Putamen (tissue), 1 donor: ENCODE results near the gene SPANXA1.
"Not testable (repeated sequence)": the region's sequence is repeated elsewhere in the genome, so short reads cannot be mapped to it uniquely, and the experiment has no call there.

Experiments
- DNase-seq: peaks from one replicate; pipeline ENCODE4 v3.0.0-alpha.2; 2016; ENCODE audit warnings: low spot score

Gene SPANXA1, protein sequence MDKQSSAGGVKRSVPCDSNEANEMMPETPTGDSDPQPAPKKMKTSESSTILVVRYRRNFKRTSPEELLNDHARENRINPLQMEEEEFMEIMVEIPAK

DNA sequence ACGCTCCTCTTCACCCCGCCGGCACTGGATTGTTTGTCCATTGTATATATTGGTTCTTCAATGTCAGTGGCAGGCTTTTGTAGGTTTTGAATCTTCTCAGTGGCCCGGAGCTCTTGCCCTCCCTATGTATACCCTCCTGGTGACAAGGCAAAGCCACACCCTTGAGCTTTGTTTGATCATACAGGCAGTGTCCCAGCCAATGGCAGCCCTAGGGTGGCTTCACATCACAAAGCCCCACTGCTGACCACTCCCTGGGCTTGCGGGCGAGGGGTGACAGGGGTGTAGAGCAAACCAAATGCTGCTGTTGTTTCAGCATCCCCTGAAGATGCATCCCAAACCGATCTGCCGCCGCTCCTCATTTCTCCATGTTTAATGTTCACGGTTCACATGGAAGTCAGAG is at the start of gene SPANXA1:
SPANXA1 (minus strand) TSS at position 101 of the 400 bp plus-strand sequence; CDS start at position 41, 60 bp downstream.
- not testable (repeated sequence) for DNase-seq

DNA sequence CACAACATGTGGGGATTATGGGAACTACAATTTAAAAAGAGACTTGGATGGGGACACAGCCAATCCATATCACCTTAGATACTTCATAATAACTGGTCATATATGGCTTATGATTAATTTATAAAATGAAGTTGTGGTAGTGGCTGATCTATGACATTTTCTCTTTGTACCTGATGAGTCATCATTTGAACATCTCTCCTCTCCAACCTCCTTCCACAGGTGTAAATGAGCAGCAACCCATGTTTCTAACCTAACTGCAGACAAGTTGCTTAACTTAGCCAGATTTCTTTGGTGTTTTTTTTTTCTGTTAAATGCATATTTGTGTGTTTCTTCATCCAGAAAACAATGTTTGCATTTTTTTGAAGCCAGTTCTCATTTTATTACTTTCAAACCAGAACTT is 47.6 kb upstream of the SPANXA1 start:
- DNase-seq = no peak

DNA sequence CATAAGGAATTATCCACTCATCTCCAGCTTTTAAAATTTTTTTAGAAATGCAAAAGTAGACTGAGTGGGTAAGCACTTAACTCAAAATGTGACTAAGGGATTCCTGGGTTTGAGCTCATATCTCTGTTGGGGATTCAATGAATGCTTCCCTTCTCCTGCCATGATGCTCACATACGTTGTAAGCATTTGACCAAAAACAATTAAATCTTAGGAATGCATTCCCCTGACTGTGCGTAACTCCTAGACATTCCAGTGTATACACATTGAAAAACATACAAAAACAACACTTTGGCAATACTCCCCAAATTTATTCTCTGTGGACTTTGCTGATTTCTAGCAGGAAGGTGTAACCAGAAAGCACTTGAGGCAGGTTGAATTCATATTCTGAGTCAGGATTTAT is 34.8 kb upstream of the SPANXA1 start:
- no peak for DNase-seq

DNA sequence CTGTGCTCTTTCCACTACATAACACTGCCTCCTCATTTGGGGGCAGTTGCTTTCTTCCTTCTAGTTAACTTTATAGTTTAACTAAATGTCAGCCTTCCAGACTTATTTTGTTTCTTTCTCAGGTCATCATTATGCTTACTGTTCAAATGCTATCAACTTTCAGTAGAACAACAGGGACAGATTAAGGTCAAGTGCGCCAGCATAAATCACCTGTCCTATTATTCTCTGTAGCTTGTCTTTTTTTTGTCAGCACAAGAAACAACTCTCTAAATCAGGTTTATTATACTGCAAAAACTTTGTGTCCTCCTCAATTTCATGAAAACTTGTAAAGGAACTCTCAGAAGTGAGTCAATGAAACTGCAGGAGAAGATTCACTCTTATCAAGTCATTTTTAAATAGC is 24.6 kb upstream of the SPANXA1 start:
- no peak for DNase-seq

DNA sequence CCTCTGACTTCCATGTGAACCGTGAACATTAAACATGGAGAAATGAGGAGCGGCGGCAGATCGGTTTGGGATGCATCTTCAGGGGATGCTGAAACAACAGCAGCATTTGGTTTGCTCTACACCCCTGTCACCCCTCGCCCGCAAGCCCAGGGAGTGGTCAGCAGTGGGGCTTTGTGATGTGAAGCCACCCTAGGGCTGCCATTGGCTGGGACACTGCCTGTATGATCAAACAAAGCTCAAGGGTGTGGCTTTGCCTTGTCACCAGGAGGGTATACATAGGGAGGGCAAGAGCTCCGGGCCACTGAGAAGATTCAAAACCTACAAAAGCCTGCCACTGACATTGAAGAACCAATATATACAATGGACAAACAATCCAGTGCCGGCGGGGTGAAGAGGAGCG is 4.9 kb upstream of the SPANXA1 start, which contains the start of gene SPANXA2:
SPANXA2 (plus strand) TSS at position 301 of the 400 bp plus-strand sequence; CDS start at position 361, 60 bp downstream.
- DNase-seq = not testable (repeated sequence)

DNA sequence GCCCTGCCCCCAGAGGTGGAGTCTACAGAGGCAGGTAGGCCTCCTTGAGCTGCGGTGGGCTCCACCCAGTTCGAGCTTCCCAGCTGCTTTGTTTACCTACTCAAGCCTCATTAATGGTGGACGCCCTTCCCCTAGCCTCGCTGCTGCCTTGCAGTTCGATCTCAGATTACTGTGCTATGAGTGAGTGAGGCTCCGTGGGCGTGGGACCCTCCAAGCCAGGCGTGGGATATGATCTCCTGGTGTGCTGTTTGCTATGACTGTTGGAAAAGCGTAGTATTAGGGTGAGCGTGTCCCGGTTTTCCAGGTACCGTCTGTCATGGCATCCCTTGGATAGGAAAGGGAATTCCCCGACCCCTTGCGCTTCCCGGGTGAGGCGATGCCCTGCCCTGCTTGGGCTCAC is 42.0 kb downstream of the SPANXA1 start:
- not testable (repeated sequence) for DNase-seq
